NK-92 (cell line): ENCODE measurements around the gene ATAT1.

ENCODE experiments used
- DNase-seq: peaks from one replicate; lab custom pipeline; 2025; ENCODE audit not compliant: unreplicated experiment; lab: John Stamatoyannopoulos, UW

ATAT1 gene

GRCh38 chr6:30613251-30614043 lies 13.2 kb upstream of the ATAT1 start:
- DNase-seq, result no peak

GRCh38 chr6:30614044-30614842 lies 12.4 kb upstream of the ATAT1 start:
- no peak for DNase-seq

- DNase-seq, result peak; percentile 62
Measured at GRCh38 chr6:30614843-30615218, 11.8 kb upstream of the ATAT1 start.

- DNase-seq, result no peak
Measured at GRCh38 chr6:30615219-30615957, 11.3 kb upstream of the ATAT1 start.

DNA sequence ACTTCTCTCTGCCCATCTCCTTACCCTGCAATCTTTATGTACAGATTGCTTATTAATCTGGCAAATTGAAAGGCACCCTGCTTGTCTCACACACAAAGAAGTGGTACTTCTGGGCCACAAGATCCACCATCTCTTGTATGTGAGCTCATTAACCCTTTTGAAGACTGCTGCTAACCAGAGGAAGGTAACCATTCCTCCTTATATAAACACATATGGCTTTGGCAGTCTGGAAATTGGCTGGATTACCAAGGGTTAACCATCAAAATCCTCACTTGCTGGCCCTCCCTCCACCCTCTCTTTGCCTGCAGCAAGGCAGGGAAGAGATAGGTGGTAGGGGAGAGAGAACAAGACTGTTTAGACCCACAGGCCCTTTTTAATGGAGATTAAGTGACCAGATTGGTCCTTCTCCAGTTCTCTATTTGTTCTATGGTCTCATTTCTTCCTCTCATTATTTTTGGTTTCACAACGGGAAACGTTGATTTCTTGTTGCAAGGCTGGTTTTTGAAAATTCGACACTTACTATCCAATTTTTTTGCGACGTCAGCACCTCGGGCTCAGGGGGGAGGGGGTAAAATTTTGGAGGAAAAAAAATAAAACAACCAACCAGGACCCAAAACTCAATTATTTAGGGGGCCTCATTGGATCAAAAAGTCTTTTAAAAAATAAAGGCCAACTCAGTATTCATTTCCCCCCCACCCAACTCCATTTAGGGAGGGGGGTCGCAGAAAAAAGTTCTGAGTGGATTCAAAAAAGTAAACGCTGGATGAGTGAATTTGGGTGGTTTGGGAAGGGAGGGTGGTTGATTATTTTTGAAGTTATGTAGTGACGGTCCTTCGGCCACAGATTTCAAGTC lies 10.5 kb upstream of the ATAT1 start:
- DNase-seq, result no peak

- peak; percentile 93 for DNase-seq
Measured at GRCh38 chr6:30616811-30617564, 9.7 kb upstream of the ATAT1 start, which contains the start of gene PPP1R10. PPP1R10 (minus strand) TSS chr6:30617243; CDS start chr6:30609944, 7,299 bp downstream.

- DNase-seq, result peak; percentile 88
Measured at GRCh38 chr6:30617565-30618269, 9.0 kb upstream of the ATAT1 start, which contains the start of gene MRPS18B. MRPS18B (plus strand) TSS chr6:30617840; CDS start chr6:30617866, 26 bp downstream.

GRCh38 chr6:30618270-30618797 lies 8.3 kb upstream of the ATAT1 start:
- no peak for DNase-seq

DNA sequence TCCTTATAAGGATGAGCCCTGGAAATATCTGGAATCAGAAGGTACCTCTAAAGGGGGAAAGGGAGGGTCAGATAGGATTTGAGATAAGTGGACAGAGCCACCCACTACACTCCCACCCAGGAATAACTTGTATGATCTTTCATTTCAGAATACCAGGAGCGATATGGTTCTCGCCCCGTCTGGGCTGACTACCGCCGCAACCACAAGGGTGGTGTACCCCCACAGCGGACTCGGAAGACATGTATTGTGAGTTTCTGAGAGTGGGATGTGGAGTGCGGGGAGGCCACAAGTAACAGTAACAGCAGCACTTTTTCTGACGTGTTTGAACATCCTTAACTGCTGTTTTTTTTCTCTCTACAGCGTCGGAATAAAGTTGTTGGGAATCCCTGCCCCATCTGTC lies 7.1 kb upstream of the ATAT1 start:
- DNase-seq, result no peak

- DNase-seq, result no peak
Measured at GRCh38 chr6:30625511-30625910, 1.2 kb upstream of the ATAT1 start.

DNA sequence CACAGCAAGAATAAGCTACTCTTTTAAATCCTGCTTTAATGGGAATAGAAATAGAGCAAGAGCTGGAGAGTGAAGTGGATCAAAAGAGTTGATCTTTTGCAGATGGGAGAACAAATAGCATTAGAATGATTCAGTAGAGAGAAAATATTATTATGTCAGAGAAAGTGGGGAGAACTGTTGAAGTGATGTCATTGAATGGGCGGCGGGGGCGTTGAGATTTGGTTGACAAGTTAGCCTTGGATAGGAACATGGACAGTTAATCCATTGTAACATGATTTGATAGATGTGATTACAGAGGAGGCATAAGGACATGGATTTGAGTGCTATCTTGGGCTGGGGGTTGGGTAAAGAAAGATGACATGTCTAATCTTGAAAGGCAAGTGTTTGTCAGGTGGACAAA lies 9.2 kb downstream of the ATAT1 start:
- DNase-seq, result no peak

DNA sequence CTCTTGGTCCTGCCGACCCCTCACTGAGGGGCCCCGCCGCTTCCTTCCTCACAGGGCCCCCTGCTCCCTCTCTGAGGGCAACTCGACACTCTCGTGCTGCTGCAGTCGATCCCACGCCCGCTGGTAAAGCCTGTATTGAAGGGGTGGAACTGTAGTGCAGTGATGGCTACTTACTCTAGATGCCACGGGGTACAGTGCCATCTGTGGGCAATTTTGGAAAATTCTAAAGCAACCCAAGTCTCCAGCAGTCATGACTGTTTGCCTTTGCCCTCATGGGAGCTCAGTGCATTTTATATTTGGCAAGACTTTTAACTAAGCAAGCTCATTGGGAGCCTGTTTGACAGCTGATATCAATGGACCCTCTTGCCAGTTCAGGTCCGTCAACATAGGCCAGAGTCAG lies 13.8 kb downstream of the ATAT1 start:
- DNase-seq, result no peak

- no peak for DNase-seq
Measured at GRCh38 chr6:30641048-30641447, 14.4 kb downstream of the ATAT1 start.

DNA sequence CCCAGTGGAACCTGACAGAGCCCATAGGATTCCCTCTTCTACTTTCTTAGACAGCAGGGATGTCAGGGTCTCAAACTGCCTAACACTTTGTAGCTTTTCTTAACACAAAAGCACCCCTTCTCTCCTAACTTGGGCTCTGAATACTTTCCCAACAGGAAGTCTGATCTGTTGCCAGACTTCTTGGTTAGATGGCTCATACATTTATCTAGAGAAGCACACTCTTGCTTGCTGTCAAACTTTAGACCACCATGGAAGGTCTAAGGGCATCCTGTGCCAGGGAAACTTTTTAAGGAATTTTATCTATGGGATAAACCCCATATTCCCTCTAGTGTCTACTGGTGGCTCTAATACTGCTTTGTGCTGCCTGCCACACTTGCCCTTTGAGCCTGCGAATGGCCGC lies 17.0 kb downstream of the ATAT1 start:
- no peak for DNase-seq

GRCh38 chr6:30644769-30645168 lies 18.1 kb downstream of the ATAT1 start:
- DNase-seq, result no peak

- no peak for DNase-seq
Measured at GRCh38 chr6:30645989-30646388, 19.3 kb downstream of the ATAT1 start.

GRCh38 chr6:30646450-30647241 lies 20.0 kb downstream of the ATAT1 start, which contains the start of gene C6orf136:
C6orf136 (plus strand) TSS chr6:30647133; CDS start chr6:30647232, 99 bp downstream.
- DNase-seq, result peak; percentile 75
